ENCODE results near the gene MBNL1. TPM values are rescaled to one million over a fixed set of nuclear protein-coding genes. Genes with fewer than 3 reads are reported as not detected.

The MBNL1 gene
- total and polyA plus RNA-seq, 2 of the 13 experiments (the other 11 are each of a cell fraction or from before 2014, with no cell fraction given) = 27.1 to 55.4 TPM

- TF ChIP-seq ZNF160 (CRISPR knock-in tag; IDR thresholded peaks at IDR 0.05) (0 out of 2 replicates have a peak, but pooled peaks have one; percentile 46), ZNF234 (CRISPR knock-in tag; conservative IDR thresholded peaks at IDR 0.05) (no peak), ARID5B (CRISPR knock-in tag; IDR thresholded peaks at IDR 0.05) (no peak), NFE2L2 (IDR thresholded peaks at IDR 0.05; ENCODE audit: low read length) (0 out of 2 replicates have a peak, but pooled peaks have one; percentile 5), TEAD2 (CRISPR knock-in tag; IDR thresholded peaks at IDR 0.05) (no peak), CHD2 (IDR thresholded peaks at IDR 0.05; ENCODE audit: low read depth, low read length) (peak; percentile 82; the same call in 1 of the 2 replicates), YEATS4 (CRISPR knock-in tag; IDR thresholded peaks at IDR 0.05; ENCODE audit: borderline replicate concordance) (no peak), ZNF569 (CRISPR knock-in tag; IDR thresholded peaks at IDR 0.05; ENCODE audit: borderline replicate concordance) (no peak), ZNF547 (CRISPR knock-in tag; IDR thresholded peaks at IDR 0.05) (peak; percentile 19; the same call in 1 of the 2 replicates), ZNF101 (CRISPR knock-in tag; IDR thresholded peaks at IDR 0.05; ENCODE audit: borderline replicate concordance, low read depth) (no peak), ATM (IDR thresholded peaks at IDR 0.05; ENCODE audit: borderline replicate concordance) (no peak), U2AF2 (IDR thresholded peaks at IDR 0.05; ENCODE audit: low read depth, low read length) (0 out of 2 replicates have a peak, but pooled peaks have one; percentile 3), SAP130 (CRISPR knock-in tag; IDR thresholded peaks at IDR 0.05; ENCODE audit: low read depth) (peak; percentile 19; the same call in 1 of the 2 replicates), SRF (IDR thresholded peaks at IDR 0.05; ENCODE audit: low read depth, low read length) (peak; percentile 90), RNF219 (CRISPR knock-in tag; IDR thresholded peaks at IDR 0.05) (no peak), CSRNP1 (CRISPR knock-in tag; IDR thresholded peaks at IDR 0.05) (peak; percentile 13; the same call in 1 of the 2 replicates), ZNF639 (CRISPR knock-in tag; conservative IDR thresholded peaks at IDR 0.05) (0 out of 2 replicates have a peak, but pooled peaks have one; percentile 8), ZNF10 (CRISPR knock-in tag; IDR thresholded peaks at IDR 0.05; ENCODE audit: borderline replicate concordance, low read depth) (no peak), ZNF749 (CRISPR knock-in tag; IDR thresholded peaks at IDR 0.05; ENCODE audit: borderline replicate concordance) (0 out of 2 replicates have a peak, but pooled peaks have one; percentile 28)
Measured at GRCh38 chr3:152269056-152269830, 514 bp downstream of the MBNL1 start (continued).
